ENCODE measurements around the gene KRTAP12-2.

DNA sequence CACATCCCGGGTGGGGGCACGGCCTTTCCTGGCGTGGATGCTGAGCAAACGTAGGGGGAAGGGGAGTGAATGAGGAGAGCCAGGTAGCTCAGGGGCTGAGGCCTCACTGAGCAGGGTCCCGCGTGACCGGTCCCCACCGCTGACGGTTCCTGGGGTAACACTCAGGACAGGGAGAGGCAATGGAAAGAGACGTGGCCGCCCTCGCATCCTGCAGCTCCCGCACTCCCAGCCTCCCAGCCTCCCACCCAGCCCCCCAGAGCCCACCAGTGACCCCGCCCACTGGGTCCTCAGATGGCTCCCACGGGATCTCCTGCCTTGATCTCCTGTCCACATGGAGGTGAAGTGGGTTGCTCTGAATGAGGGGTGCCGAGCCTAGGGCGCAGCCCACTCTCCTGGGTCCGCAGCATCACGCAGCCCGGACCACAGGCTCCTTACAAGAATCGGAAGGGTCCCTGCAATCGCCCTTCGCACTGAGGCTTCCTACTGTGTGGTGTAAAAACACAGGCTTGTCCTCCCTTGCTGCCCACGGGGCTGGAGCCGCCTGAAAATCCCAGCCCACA lies 42.2 kb upstream of the KRTAP12-2 start:
- TF ChIP-seq, protein P1, sequence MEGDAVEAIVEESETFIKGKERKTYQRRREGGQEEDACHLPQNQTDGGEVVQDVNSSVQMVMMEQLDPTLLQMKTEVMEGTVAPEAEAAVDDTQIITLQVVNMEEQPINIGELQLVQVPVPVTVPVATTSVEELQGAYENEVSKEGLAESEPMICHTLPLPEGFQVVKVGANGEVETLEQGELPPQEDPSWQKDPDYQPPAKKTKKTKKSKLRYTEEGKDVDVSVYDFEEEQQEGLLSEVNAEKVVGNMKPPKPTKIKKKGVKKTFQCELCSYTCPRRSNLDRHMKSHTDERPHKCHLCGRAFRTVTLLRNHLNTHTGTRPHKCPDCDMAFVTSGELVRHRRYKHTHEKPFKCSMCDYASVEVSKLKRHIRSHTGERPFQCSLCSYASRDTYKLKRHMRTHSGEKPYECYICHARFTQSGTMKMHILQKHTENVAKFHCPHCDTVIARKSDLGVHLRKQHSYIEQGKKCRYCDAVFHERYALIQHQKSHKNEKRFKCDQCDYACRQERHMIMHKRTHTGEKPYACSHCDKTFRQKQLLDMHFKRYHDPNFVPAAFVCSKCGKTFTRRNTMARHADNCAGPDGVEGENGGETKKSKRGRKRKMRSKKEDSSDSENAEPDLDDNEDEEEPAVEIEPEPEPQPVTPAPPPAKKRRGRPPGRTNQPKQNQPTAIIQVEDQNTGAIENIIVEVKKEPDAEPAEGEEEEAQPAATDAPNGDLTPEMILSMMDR (IDR thresholded peaks at IDR 0.05; ENCODE audit: low read depth, low read length) = no peak
- TF ChIP-seq EZH2phosphoT487 (IDR thresholded peaks at IDR 0.05; ENCODE audit: low read depth) = no peak

Measured in OCI-LY3 (cell line).